Superior temporal gyrus (tissue), 1 donor: ENCODE measurements around the gene LST1.
"Not testable (repeated sequence)": the region's sequence is repeated elsewhere in the genome, so short reads cannot be mapped to it uniquely, and the experiment has no call there.

Source experiments
- DNase-seq: peaks from one replicate; pipeline ENCODE4 v3.0.0-alpha.2; 2016; ENCODE audit errors: extremely low spot score

The LST1 gene

GRCh38 chr6:31580807-31581433, 5.2 kb upstream of the LST1 start:
- peak; percentile 83 for DNase-seq

DNA sequence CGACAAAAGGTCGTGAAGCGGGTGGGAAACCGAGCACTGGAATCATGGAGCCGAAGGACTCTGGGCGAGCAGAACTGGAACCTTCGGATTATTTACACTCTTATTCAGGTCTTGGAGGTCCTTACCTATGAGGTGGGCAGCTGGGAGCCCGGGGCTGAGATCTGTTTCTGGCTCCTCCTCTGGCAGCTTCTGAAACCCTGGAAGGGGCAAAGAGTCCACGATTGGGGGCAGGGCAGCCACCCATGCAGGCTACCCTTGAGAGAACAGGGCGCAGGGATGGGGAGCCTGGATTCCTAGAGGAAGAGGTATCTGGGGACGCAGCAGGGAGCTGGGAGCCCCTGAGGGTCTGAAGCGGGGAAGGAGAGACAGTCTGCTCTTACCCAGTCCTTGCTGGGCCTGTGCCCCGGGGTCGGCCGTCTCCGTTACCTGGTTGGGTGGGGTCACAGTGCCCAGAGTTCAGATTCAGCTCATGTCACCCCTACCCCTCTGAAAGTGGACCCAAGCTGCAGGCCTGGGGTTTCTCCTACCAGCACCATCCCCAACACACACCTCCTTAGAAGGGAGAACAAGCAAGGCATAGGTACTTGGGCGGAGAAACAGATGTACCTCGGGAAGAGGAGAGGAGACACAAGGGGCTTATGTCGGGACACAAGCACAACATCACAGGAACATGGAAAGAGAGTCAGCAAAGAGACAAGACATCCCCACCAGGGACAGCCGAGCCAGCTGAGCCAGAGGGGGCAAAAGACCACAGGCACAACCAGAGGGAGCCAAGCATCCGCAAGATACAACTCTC, 4.4 kb upstream of the LST1 start:
- DNase-seq = no peak

- DNase-seq = no peak
These were observed 3.8 kb upstream of the LST1 start, which contains the start of gene LTB for GRCh38 chr6:31582230-31582643. LTB (minus strand) TSS chr6:31582424; CDS start chr6:31582417, 7 bp downstream.

GRCh38 chr6:31585491-31585890, 586 bp upstream of the LST1 start:
- no peak for DNase-seq

GRCh38 chr6:31586599-31587281, 663 bp downstream of the LST1 start:
- DNase-seq = no peak

- no peak for DNase-seq
These were observed 2.0 kb downstream of the LST1 start for GRCh38 chr6:31587791-31588777.

- no peak for DNase-seq
These were observed 3.0 kb downstream of the LST1 start for GRCh38 chr6:31588871-31589650.

DNA sequence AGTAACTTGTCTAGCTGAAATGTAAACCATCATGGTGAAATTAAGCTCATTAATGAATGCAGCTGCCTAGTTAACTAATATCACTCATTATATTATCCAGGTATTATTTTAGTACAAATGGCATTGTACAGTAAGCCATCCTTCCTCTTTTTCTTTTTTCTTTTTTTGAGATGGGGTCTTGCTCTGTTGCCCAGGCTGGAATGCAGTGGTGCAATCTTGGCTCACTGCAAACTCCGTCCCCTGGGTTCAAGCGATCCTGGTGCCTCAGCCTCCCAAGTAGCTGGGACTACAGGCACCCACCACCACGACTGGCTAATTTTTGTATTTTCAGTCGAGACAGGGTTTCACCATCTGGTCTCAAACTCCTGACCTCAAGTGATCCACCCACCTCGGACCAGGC, 4.6 kb downstream of the LST1 start:
- DNase-seq = not testable (repeated sequence)

DNA sequence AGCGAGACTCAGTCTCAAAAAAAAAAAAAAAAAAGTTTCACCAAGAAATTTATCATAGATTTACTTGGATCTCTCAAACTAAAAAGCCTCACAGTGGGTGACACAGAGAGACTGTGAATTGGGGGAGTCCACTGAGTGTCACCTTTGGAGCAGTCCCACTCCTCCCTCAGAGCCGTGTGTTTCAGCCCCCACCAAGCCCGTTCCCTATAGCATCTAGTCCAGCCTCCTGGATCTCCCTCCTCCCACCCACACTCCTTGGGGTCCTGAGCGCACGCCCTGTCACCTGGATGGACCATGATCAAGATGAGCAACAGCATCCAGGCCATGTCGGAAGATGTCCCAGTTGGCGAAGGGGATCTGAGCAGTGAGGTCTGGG, 6.3 kb downstream of the LST1 start:
- DNase-seq = no peak

GRCh38 chr6:31597006-31597405, 10.9 kb downstream of the LST1 start:
- DNase-seq = no peak

GRCh38 chr6:31607317-31607716, 21.2 kb downstream of the LST1 start:
- DNase-seq = no peak

- no peak for DNase-seq
These were observed 23.7 kb downstream of the LST1 start for GRCh38 chr6:31609519-31610406.

GRCh38 chr6:31610968-31611367, 24.9 kb downstream of the LST1 start:
- no peak for DNase-seq

- DNase-seq = no peak
These were observed 28.1 kb downstream of the LST1 start for GRCh38 chr6:31614075-31614619.

DNA sequence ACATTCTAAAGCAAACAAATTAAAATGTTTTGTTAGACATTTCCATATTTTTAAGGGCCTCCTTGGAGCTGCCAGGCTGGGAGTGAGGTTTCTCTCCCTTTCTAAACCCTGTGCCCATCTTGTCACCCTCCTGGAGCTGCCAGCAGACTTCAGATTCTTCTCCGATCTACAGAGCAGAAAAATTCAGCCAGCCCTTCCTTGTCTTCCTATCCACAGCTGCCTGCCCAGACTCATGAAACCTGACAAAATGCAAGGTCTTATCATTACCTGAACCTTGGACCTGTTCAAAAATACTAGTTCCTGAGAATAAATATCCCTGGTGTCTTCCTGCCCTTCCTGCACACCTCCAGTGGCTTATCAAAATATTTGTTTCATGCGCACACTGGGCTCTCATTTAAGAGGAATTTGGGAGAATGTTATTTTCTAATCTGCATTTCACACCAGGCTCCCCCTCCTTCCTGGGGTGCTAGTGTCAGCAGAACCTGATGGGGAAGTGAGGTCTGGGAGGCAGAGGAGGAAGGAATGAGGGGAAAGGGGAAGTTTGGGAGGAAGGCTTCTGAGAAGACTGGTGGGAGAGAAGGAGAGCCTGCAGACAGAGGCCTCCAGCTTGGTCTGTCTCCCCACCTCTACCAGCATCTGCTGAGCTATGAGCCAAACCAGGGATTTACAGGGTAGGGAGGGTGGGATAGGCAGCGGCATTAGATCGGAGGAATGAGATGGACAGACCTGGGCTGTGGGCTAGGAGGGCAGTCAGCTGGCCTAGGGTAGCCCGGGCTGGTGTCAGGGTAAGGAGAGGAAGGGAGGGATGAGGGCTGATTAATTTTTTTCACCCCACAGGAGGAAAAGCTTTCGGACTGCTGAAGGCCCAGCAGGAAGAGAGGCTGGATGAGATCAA, 28.9 kb downstream of the LST1 start, which contains the start of gene AIF1:
AIF1 (plus strand) TSS at position 551 of the 895 bp plus-strand sequence; CDS start at position 647, 96 bp downstream.
- DNase-seq = no peak

- no peak for DNase-seq
These were observed 29.7 kb downstream of the LST1 start for GRCh38 chr6:31615748-31616147.

DNA sequence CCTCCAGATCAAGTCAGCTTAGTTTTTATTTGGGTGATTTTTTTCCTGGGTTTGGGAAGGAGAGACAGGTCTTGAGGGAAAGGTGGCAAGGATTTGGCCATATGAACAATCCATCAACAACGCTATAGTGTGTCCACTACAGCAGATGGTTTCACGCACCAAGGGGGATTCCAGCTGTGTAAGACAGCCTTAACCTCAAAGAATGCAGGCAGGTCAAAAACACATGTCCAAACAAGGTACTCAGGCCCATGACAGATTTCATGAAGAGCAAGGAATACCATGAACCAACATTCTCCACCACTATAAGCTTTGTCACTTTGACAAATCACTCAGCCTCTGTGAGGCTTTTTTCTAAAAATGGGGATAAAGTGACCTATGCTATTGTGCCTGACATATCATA, 30.9 kb downstream of the LST1 start:
- DNase-seq = no peak
